H1 (cell line): ENCODE results near the gene AGAP1. TPM values are rescaled to one million over a fixed set of nuclear protein-coding genes. Genes with fewer than 3 reads are reported as not detected.

Source experiments
- CTCF ChIA-PET: fragments of 300-600 bp; sonication (Branson Sonifier 250); formaldehyde crosslinking; loops from one replicate; lab custom pipeline; 2021; ENCODE audit not compliant: partially characterized antibody; lab: Charles Lee
- POLR2A ChIA-PET: fragments of 300-600 bp; sonication (Branson Sonifier 250); formaldehyde crosslinking; loops from one replicate; lab custom pipeline; 2021; ENCODE audit warnings: inconsistent platforms; ENCODE audit not compliant: partially characterized antibody; lab: Charles Lee
- DNase-seq, 2 experiments: peaks; one replicate each; pipeline versions ENCODE4 v3.0.0 to v3.0.0-alpha.2; 2010 to 2022; ENCODE audit warnings: low spot score in 2 of 2, low read depth in 1 of 2, mixed read lengths in 1 of 2
- FAIRE-seq: peaks from 2 replicates; lab custom pipeline; 2011; peaks lifted over from hg19 to GRCh38; lab: Jason Lieb, UNC
- H2AFZ ChIP-seq: 2 replicates; pipeline ENCODE4 v1.8.1; 2012; ENCODE audit warnings: low read length, inconsistent platforms
- H2AK5ac ChIP-seq: 2 replicates; pipeline ENCODE4 v1.6.1; 2013; ENCODE audit warnings: low read depth, low read length
- H2BK120ac ChIP-seq: replicated peaks from 2 replicates; pipeline ENCODE3; 2013; ENCODE audit warnings: low read depth, low read length, inconsistent platforms
- H2BK12ac ChIP-seq: 2 replicates; pipeline ENCODE4 v1.6.1; 2013; ENCODE audit warnings: low read depth, low read length
- H2BK15ac ChIP-seq: 2 replicates; pipeline ENCODE4 v1.6.1; 2013; ENCODE audit warnings: low read length
- H2BK20ac ChIP-seq: 2 replicates; pipeline ENCODE4 v1.6.1; 2013; ENCODE audit warnings: low read length
- H2BK5ac ChIP-seq: 2 replicates; pipeline ENCODE4 v1.6.1; 2013; ENCODE audit warnings: low read depth, low read length
- H3K14ac ChIP-seq: 2 replicates; pipeline ENCODE4 v1.6.1; 2013; ENCODE audit warnings: inconsistent platforms; ENCODE audit not compliant: insufficient read length
- H3K18ac ChIP-seq: 2 replicates; pipeline ENCODE4 v1.6.1; 2013; ENCODE audit warnings: low read length; ENCODE audit errors: extremely low read depth
- H3K23ac ChIP-seq: 2 replicates; pipeline ENCODE4 v1.6.1; 2013; ENCODE audit warnings: inconsistent platforms; ENCODE audit not compliant: insufficient read length
- H3K23me2 ChIP-seq: 2 replicates; pipeline ENCODE4 v1.6.1; 2013; ENCODE audit warnings: low read depth, low read length
- H3K27ac ChIP-seq: 2 replicates; pipeline ENCODE4 v1.6.1; 2011; ENCODE audit warnings: low read depth, low read length, inconsistent platforms
- H3K27me3 ChIP-seq, 4 experiments: replicated peaks in 1 of 4; 1 replicate in 1 of 4; 2 replicates in 3 of 4; pipeline versions ENCODE4 v1.6.1 to v1.8.1; 2011 to 2013; ENCODE audit warnings: low read length in 3 of 4, mild to moderate bottlenecking in 3 of 4, inconsistent platforms in 2 of 4, mixed read lengths in 2 of 4, moderate library complexity in 1 of 4; ENCODE audit not compliant: control insufficient read depth in 3 of 4, insufficient read depth in 3 of 4; ENCODE audit errors: extremely low read depth in 1 of 4
- H3K36me3 ChIP-seq, 4 experiments: 2 replicates each; pipeline versions ENCODE4 v1.6.1 to v1.8.1; 2011 to 2013; ENCODE audit warnings: mild to moderate bottlenecking in 4 of 4, low read length in 3 of 4, moderate library complexity in 2 of 4, control low read depth in 1 of 4, inconsistent platforms in 1 of 4; ENCODE audit not compliant: insufficient read depth in 4 of 4, control insufficient read depth in 2 of 4
- H3K4ac ChIP-seq: replicated peaks from 2 replicates; pipeline ENCODE3; 2013; ENCODE audit warnings: low read length, low read depth, mixed read lengths, inconsistent platforms; ENCODE audit not compliant: insufficient read length
- H3K4me1 ChIP-seq, 4 experiments: replicated peaks in 1 of 4; 1 replicate in 1 of 4; 2 replicates in 3 of 4; pipeline versions ENCODE4 v1.6.1 to v1.8.1; 2011 to 2013; ENCODE audit warnings: low read length in 3 of 4, inconsistent platforms in 2 of 4, mixed read lengths in 1 of 4; ENCODE audit not compliant: insufficient read depth in 4 of 4, control insufficient read depth in 3 of 4
- H3K4me2 ChIP-seq, 2 experiments: 2 replicates each; pipeline versions ENCODE4 v1.6.1 to v1.8.1; 2011 to 2013; ENCODE audit warnings: low read depth in 2 of 2, low read length in 2 of 2, control low read depth in 1 of 2, inconsistent platforms in 1 of 2, mild to moderate bottlenecking in 1 of 2; ENCODE audit not compliant: insufficient read depth in 1 of 2
- H3K4me3 ChIP-seq, 4 experiments: fragments of 200-600, 300-600 bp in 1 of 4; sonication (generic), shearing (Covaris generic), sonication (Bioruptor Twin) in 1 of 4; 2 replicates each; pipeline versions ENCODE4 v1.5.1 to v1.8.1; 2011 to 2016; ENCODE audit warnings: low read length in 4 of 4, low read depth in 3 of 4, control low read depth in 2 of 4, inconsistent platforms in 2 of 4, mild to moderate bottlenecking in 2 of 4, mixed read lengths in 1 of 4, moderate library complexity in 1 of 4; ENCODE audit not compliant: insufficient read depth in 2 of 4; ENCODE audit errors: extremely low read depth in 1 of 4
- H3K56ac ChIP-seq: replicated peaks from 2 replicates; pipeline ENCODE3; 2013; ENCODE audit warnings: low read depth, mild to moderate bottlenecking, mixed read lengths, low read length, inconsistent platforms; ENCODE audit not compliant: insufficient read length
- H3K79me1 ChIP-seq: 2 replicates; pipeline ENCODE4 v1.6.1; 2013; ENCODE audit warnings: low read depth, low read length, control low read depth
- H3K79me2 ChIP-seq, 2 experiments: 2 replicates each; pipeline versions ENCODE4 v1.6.1 to v1.8.1; 2012 to 2013; ENCODE audit warnings: low read length in 2 of 2, mild to moderate bottlenecking in 2 of 2, inconsistent platforms in 1 of 2; ENCODE audit not compliant: insufficient read depth in 2 of 2, control insufficient read depth in 1 of 2
- H3K9ac ChIP-seq, 4 experiments: replicated peaks in 1 of 4; 1 replicate in 1 of 4; 2 replicates in 3 of 4; pipeline versions ENCODE4 v1.6.1 to v1.8.1; 2011 to 2013; ENCODE audit warnings: low read depth in 3 of 4, low read length in 3 of 4, control low read depth in 2 of 4, mild to moderate bottlenecking in 2 of 4, moderate library complexity in 2 of 4, inconsistent platforms in 1 of 4; ENCODE audit errors: extremely low read depth in 1 of 4
- H3K9me3 ChIP-seq, 2 experiments: 2 replicates each; pipeline versions ENCODE4 v1.6.1 to v1.8.1; 2012 to 2013; ENCODE audit warnings: mild to moderate bottlenecking in 2 of 2, moderate library complexity in 2 of 2, control low read depth in 1 of 2, inconsistent platforms in 1 of 2, low read depth in 1 of 2, low read length in 1 of 2, mixed read lengths in 1 of 2; ENCODE audit not compliant: insufficient read depth in 2 of 2
- H4K20me1 ChIP-seq, 2 experiments: replicated peaks in 1 of 2; 2 replicates each; pipeline versions ENCODE3 to v1.8.1; 2011 to 2013; ENCODE audit warnings: inconsistent platforms in 2 of 2, low read length in 2 of 2, mild to moderate bottlenecking in 1 of 2; ENCODE audit not compliant: insufficient read depth in 2 of 2, control insufficient read depth in 1 of 2
- H4K5ac ChIP-seq: 2 replicates; pipeline ENCODE4 v1.6.1; 2013; ENCODE audit warnings: low read length, low read depth, mixed read lengths, inconsistent platforms; ENCODE audit not compliant: insufficient read length
- H4K8ac ChIP-seq: 2 replicates; pipeline ENCODE4 v1.8.0; 2013; ENCODE audit warnings: mild to moderate bottlenecking, moderate library complexity, low read length, inconsistent platforms; ENCODE audit not compliant: insufficient read depth; ENCODE audit errors: extremely low read depth
- H4K91ac ChIP-seq: replicated peaks from 2 replicates; pipeline ENCODE3; 2013; ENCODE audit warnings: low read length, mixed read lengths, inconsistent platforms; ENCODE audit not compliant: insufficient read length
- BACH1 ChIP-seq: IDR thresholded peaks from 2 replicates; pipeline ENCODE4 v1.6.1; 2012; ENCODE audit warnings: low read length, improper control_type of control experiment
- BCL11A ChIP-seq, 2 experiments: IDR thresholded peaks; one replicate each; pipeline ENCODE4 v1.6.1; 2011; ENCODE audit warnings: low read depth in 2 of 2, low read length in 2 of 2, mild to moderate bottlenecking in 2 of 2
- EZH2 ChIP-seq: fragments of 200-600 bp; sonication (generic); IDR thresholded peaks from 2 replicates; pipeline ENCODE4 v1.7.1; 2012; ENCODE audit warnings: low read depth, mild to moderate bottlenecking, moderate library complexity, low read length, inconsistent platforms; ENCODE audit not compliant: severe bottlenecking
- GABPA ChIP-seq: IDR thresholded peaks from 2 replicates; pipeline ENCODE4 v1.6.1; 2011; ENCODE audit warnings: mild to moderate bottlenecking, low read length, moderate library complexity, borderline replicate concordance; ENCODE audit not compliant: insufficient read depth
- JUND ChIP-seq: IDR thresholded peaks from 2 replicates; pipeline ENCODE4 v1.6.1; 2011; ENCODE audit warnings: mild to moderate bottlenecking, improper control_type of control experiment, low read length
- MAFK ChIP-seq: IDR thresholded peaks from 2 replicates; pipeline ENCODE4 v1.6.1; 2012; ENCODE audit warnings: low read depth, mild to moderate bottlenecking, improper control_type of control experiment, low read length
- PHF8 ChIP-seq: fragments of 200-600 bp; sonication (generic); conservative IDR thresholded peaks from 2 replicates; pipeline ENCODE4 v1.7.1; 2012; ENCODE audit warnings: low read depth, mild to moderate bottlenecking, inconsistent platforms, low read length, moderate library complexity
- POU5F1 ChIP-seq: IDR thresholded peaks from 2 replicates; pipeline ENCODE4 v1.6.1; 2011; ENCODE audit warnings: low read depth, mild to moderate bottlenecking, low read length, moderate library complexity
- RAD21 ChIP-seq, 2 experiments: IDR thresholded peaks in 1 of 2; conservative IDR thresholded peaks in 1 of 2; 2 replicates each; pipeline ENCODE4 v1.6.1; 2011; ENCODE audit warnings: low read depth in 2 of 2, low read length in 2 of 2, improper control_type of control experiment in 1 of 2, inconsistent platforms in 1 of 2, mild to moderate bottlenecking in 1 of 2, moderate library complexity in 1 of 2
- SIX5 ChIP-seq: IDR thresholded peaks from 2 replicates; pipeline ENCODE4 v1.6.1; 2011; ENCODE audit warnings: mild to moderate bottlenecking, low read depth, low read length
- SP4 ChIP-seq: IDR thresholded peaks from 2 replicates; pipeline ENCODE4 v1.6.1; 2012; ENCODE audit warnings: low read length, inconsistent platforms
- TAF7 ChIP-seq: optimal IDR thresholded peaks from 2 replicates; pipeline ENCODE3; 2011; ENCODE audit warnings: low read depth, mild to moderate bottlenecking, inconsistent platforms, low read length, moderate library complexity, borderline replicate concordance
- TBP ChIP-seq: IDR thresholded peaks from 2 replicates; pipeline ENCODE4 v1.6.1; 2011; ENCODE audit warnings: low read depth, low read length, improper control_type of control experiment
- TEAD4 ChIP-seq: IDR thresholded peaks from 2 replicates; pipeline ENCODE4 v1.6.1; 2012; ENCODE audit warnings: low read depth, low read length, inconsistent platforms, mixed read lengths
- WGBS, 2 experiments: shearing (Covaris generic) in 1 of 2; methylation state at CpG; one replicate each; pipeline versions ENCODE4 v1.1.6 to v1.1.7; 2013 to 2015; ENCODE audit warnings: low lambda C conversion rate in 2 of 2, mixed read lengths in 2 of 2, inconsistent platforms in 1 of 2, low coverage in 1 of 2, missing lambda C conversion rate in 1 of 2; ENCODE audit not compliant: insufficient replicate concordance in 2 of 2, insufficient coverage in 1 of 2, insufficient read length in 1 of 2; ENCODE audit errors: extremely low coverage in 1 of 2, missing lambda C conversion rate in 1 of 2; 5-methylcytosine and 5-hydroxymethylcytosine counted together
- polyA plus RNA-seq, 7 experiments: library from polyadenylated mRNA; depleted of rRNA in 3 of 7; stranded (reverse) in 5 of 7; unstranded in 2 of 7; fragments of >200 nt in 5 of 7; fragments of 200-250 nt in 2 of 7; gene quantifications; 1 replicate in 5 of 7; 2 replicates in 1 of 7; 4 replicates in 1 of 7; pipeline versions ENCODE4 v1.2.1 to v1.2.3, GENCODE V29; 2011 to 2013; ENCODE audit warnings: missing spikeins in 2 of 7, mixed read lengths in 2 of 7
- total RNA-seq: library from RNA; stranded (reverse); fragmentation: NEBNext Ultra II Directional; extraction: Animal tissue kit (Norgen Biotek cat#: 25700); gene quantifications from 2 replicates; pipeline ENCODE4 v1.2.1, GENCODE V29; 2021

Gene AGAP1
- total and polyA plus RNA-seq, 2 of the 8 experiments (the other 6 are each of a cell fraction or from before 2014, with no cell fraction given): 18.1 to 39.4 TPM

DNA sequence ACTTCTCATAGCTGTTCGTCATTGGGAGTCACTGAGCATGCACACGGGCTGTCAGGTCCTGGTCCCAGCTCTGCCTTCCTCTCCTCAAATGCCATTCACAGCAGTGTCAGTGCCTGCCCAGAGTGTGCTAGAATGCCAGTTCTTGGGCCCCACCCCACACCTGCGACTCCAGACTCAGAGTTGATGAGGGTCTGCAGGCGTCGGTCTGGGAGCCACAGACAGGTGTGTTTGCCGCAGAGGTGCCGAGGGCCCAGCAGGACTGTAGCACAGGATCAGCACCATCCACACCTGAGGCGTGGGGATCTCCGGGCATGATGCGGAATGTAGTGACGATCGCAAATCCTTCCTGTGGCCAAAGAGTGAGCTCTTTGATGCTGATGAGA lies 56.5 kb downstream of the AGAP1 start:
- Histone ChIP-seq H2BK15ac (no peak overlapping the region), H3K4me1 (peaks cover 0 to 14% (median 4%) of the 10 kb centered on the region in 4 experiments; a peak in 3 of 7 replicates), H3K27me3 (no peaks in the 10 kb centered on the region), H3K4me2 (no peak overlapping the region), H3K23me2 (no peaks in the 10 kb centered on the region), H3K4me3 (no peak overlapping the region), H3K79me2 (peaks cover 0 to 85% of the 10 kb centered on the region in 2 experiments; a peak in 2 of 4 replicates), H3K9me3 (no peaks in the 10 kb centered on the region), H3K79me1 (peaks cover 25% of the 10 kb centered on the region), H2BK12ac (no peak overlapping the region), H4K8ac (peak overlapping the region; percentile 57; the same call in 1 of the 2 replicates), H3K23ac (no peak overlapping the region), H2BK5ac (peak overlapping the region; percentile 32; the same call in 1 of the 2 replicates), H3K56ac (no peak overlapping the region), H3K4ac (no peak overlapping the region), H2BK120ac (no peak overlapping the region), H3K18ac (no peak overlapping the region), H4K5ac (no peak overlapping the region), H3K36me3 (no peaks in the 10 kb centered on the region), H3K14ac (no peak overlapping the region), H2AK5ac (no peak overlapping the region), H2AFZ (no peak overlapping the region), H3K9ac (no peak overlapping the region), H4K20me1 (peaks cover 2 to 38% of the 10 kb centered on the region in 2 experiments), H2BK20ac (no peak overlapping the region), H4K91ac (no peak overlapping the region), H3K27ac (no peak overlapping the region)
- ChIA-PET POLR2A (interaction anchor here (1.9 kb wide), 1 partner anchor 44 kb away, joined by 5 read pairs; no protein-coding TSS in a partner anchor), CTCF (interaction anchor here (0.6 to 4.0 kb wide), 9 partner anchors 12 to 180 kb away, joined by 3 to 28 read pairs (median 5); no protein-coding TSS in a partner anchor)
- 96% methylated on average over 12 of the region's 12 CpGs; no CpG with 5 or more reads in 1 of the 2 experiments for WGBS, 2 experiments
- FAIRE-seq (no peak), DNase-seq (no peak)
- TF ChIP-seq PHF8 (no peak), SIX5 (no peak), TAF7 (no peak), BACH1 (no peak), POU5F1 (no peak), TEAD4 (no peak), JUND (no peak), RAD21 (IDR thresholded peaks at IDR 0.05 in 1 of 2, conservative IDR thresholded peaks at IDR 0.05 in 1 of 2; ENCODE audit: low read depth in 2 of 2, low read length in 2 of 2) (no peak), MAFK (no peak), BCL11A (IDR thresholded peaks at IDR 0.05; ENCODE audit: low read depth in 2 of 2, low read length in 2 of 2) (no peak), GABPA (no peak), TBP (no peak), EZH2 (no peak), SP4 (no peak)
